ENCODE measurements around the gene MIF4GD. TPM values are rescaled to one million over a fixed set of nuclear protein-coding genes. Genes with fewer than 3 reads are reported as not detected.

The MIF4GD gene
- total and polyA plus RNA-seq, 2 of the 4 experiments (the other 2 are of a cell fraction): 4.1 to 6.9 TPM

GRCh38 chr17:75225016-75225415 lies 46.0 kb downstream of the MIF4GD start:
- no peak overlapping the region for H3K56ac ChIP-seq (ENCODE audit: extremely low read depth, insufficient read depth, low read length)
- no peaks in the 10 kb centered on the region for H3K27me3 ChIP-seq (ENCODE audit: control insufficient read depth, insufficient read depth, low read length)
- no peak overlapping the region for H3K27ac ChIP-seq (ENCODE audit: insufficient read depth, low read length)
- H2AK9ac ChIP-seq (replicated peaks; ENCODE audit: low read depth, low read length, poor library complexity): no peak overlapping the region
- no peak overlapping the region for H2AK5ac ChIP-seq (ENCODE audit: low read depth, low read length)
- no peak overlapping the region for H2BK5ac ChIP-seq (ENCODE audit: low read depth, low read length, poor library complexity, severe bottlenecking)
- BruUV-seq (replicated peaks): no TSS peak
- H3K4me1 ChIP-seq (ENCODE audit: control insufficient read depth, insufficient read depth, low read length): no peaks in the 10 kb centered on the region
- no peak overlapping the region for H3K4me2 ChIP-seq (ENCODE audit: low read depth, low read length)
- peaks cover 11 to 16% of the 10 kb centered on the region in 2 experiments; a peak in 2 of 4 replicates for H3K79me1 ChIP-seq (ENCODE audit: low read depth in 1 of 2, low read length in 2 of 2)
- no peak overlapping the region for H3K18ac ChIP-seq (ENCODE audit: low read depth, low read length)
- ATAC-seq (ENCODE audit: low read depth) (no peak), DNase-seq (no peak)
- no peak overlapping the region for H4K5ac ChIP-seq (ENCODE audit: low read depth, low read length)
- no peak for TF ChIP-seq CEBPB (IDR thresholded peaks at IDR 0.05; ENCODE audit: low read depth, low read length)
- TF ChIP-seq, protein P1, sequence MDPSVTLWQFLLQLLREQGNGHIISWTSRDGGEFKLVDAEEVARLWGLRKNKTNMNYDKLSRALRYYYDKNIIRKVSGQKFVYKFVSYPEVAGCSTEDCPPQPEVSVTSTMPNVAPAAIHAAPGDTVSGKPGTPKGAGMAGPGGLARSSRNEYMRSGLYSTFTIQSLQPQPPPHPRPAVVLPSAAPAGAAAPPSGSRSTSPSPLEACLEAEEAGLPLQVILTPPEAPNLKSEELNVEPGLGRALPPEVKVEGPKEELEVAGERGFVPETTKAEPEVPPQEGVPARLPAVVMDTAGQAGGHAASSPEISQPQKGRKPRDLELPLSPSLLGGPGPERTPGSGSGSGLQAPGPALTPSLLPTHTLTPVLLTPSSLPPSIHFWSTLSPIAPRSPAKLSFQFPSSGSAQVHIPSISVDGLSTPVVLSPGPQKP (IDR thresholded peaks at IDR 0.05; ENCODE audit: borderline replicate concordance, low read depth, low read length): no peak
- no peak for TF ChIP-seq RFX5 (IDR thresholded peaks at IDR 0.05; ENCODE audit: low read depth, low read length)
- TF ChIP-seq RAD21 (IDR thresholded peaks at IDR 0.05; ENCODE audit: low read length): no peak
- TF ChIP-seq SMC3 (IDR thresholded peaks at IDR 0.05; ENCODE audit: low read depth, low read length): no peak
- no peak for TF ChIP-seq NFE2L2 (IDR thresholded peaks at IDR 0.05; ENCODE audit: low read depth, low read length)
- no peak for TF ChIP-seq POLR2A (IDR thresholded peaks at IDR 0.05; ENCODE audit: low read depth, low read length)
- TF ChIP-seq, protein P2, sequence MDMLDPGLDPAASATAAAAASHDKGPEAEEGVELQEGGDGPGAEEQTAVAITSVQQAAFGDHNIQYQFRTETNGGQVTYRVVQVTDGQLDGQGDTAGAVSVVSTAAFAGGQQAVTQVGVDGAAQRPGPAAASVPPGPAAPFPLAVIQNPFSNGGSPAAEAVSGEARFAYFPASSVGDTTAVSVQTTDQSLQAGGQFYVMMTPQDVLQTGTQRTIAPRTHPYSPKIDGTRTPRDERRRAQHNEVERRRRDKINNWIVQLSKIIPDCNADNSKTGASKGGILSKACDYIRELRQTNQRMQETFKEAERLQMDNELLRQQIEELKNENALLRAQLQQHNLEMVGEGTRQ (IDR thresholded peaks at IDR 0.05; ENCODE audit: low read depth, low read length): no peak
- no peak for TF ChIP-seq BHLHE40 (IDR thresholded peaks at IDR 0.05; ENCODE audit: low read depth, low read length)
- no peak for TF ChIP-seq FOS (IDR thresholded peaks at IDR 0.05; ENCODE audit: low read depth, low read length)
- no peak for TF ChIP-seq MAFK (IDR thresholded peaks at IDR 0.05; ENCODE audit: low read depth, low read length)
- TF ChIP-seq, protein P3, sequence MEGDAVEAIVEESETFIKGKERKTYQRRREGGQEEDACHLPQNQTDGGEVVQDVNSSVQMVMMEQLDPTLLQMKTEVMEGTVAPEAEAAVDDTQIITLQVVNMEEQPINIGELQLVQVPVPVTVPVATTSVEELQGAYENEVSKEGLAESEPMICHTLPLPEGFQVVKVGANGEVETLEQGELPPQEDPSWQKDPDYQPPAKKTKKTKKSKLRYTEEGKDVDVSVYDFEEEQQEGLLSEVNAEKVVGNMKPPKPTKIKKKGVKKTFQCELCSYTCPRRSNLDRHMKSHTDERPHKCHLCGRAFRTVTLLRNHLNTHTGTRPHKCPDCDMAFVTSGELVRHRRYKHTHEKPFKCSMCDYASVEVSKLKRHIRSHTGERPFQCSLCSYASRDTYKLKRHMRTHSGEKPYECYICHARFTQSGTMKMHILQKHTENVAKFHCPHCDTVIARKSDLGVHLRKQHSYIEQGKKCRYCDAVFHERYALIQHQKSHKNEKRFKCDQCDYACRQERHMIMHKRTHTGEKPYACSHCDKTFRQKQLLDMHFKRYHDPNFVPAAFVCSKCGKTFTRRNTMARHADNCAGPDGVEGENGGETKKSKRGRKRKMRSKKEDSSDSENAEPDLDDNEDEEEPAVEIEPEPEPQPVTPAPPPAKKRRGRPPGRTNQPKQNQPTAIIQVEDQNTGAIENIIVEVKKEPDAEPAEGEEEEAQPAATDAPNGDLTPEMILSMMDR (conservative IDR thresholded peaks at IDR 0.05; ENCODE audit: low read depth, low read length): no peak
- TF ChIP-seq CHD1 (IDR thresholded peaks at IDR 0.05; ENCODE audit: low read depth, low read length): no peak
- TF ChIP-seq RCOR1 (IDR thresholded peaks at IDR 0.05; ENCODE audit: insufficient replicate concordance, low read length): no peak
- in situ Hi-C loops (cut with MboI; ENCODE audit: low sequenced_read_pairs): no loop called here
- H4K8ac ChIP-seq (ENCODE audit: low read depth in 2 of 2, low read length in 2 of 2): no peak overlapping the region
- peaks cover 45% of the 10 kb centered on the region for H3K36me3 ChIP-seq (ENCODE audit: control insufficient read depth, insufficient read depth, low read length)
- ChIA-PET POLR2A (ENCODE audit: unreplicated experiment) (no interaction called here), CTCF (no interaction called here)
- H3K14ac ChIP-seq (replicated peaks; ENCODE audit: low read depth, low read length): no peak overlapping the region
- no peak overlapping the region for H3K4ac ChIP-seq (ENCODE audit: low read depth, low read length)
- no peak overlapping the region for H3K9ac ChIP-seq (ENCODE audit: low read depth, low read length)
- no peak overlapping the region for H4K91ac ChIP-seq (ENCODE audit: insufficient read depth, low read depth, low read length)
- dilution Hi-C loops (cut with HindIII; ENCODE audit: low sequenced_read_pairs, unreplicated experiment): no loop called here
- H2BK15ac ChIP-seq (ENCODE audit: low read depth, low read length): no peak overlapping the region
- H2BK120ac ChIP-seq (ENCODE audit: low read depth, low read length): no peak overlapping the region
- no peaks in the 10 kb centered on the region for H3K9me3 ChIP-seq (ENCODE audit: control insufficient read depth, insufficient read depth, low read length)
- intact Hi-C loops (cut with micrococcal nuclease): no loop called here
- H3K4me3 ChIP-seq (ENCODE audit: insufficient read depth, low read depth, low read length): no peak overlapping the region
- 100% methylated on average over 3 of the region's 14 CpGs; no CpG with 5 or more reads in 1 of the 2 experiments for whole genome bisulfite sequencing, 2 experiments (ENCODE audit: extremely low coverage in 2 of 2, insufficient read length in 1 of 2)
- H2BK20ac ChIP-seq (ENCODE audit: low read depth, low read length): no peak overlapping the region
- H3K23ac ChIP-seq (ENCODE audit: low read depth, low read length): no peak overlapping the region
- H2AFZ ChIP-seq (replicated peaks; ENCODE audit: low read length, poor library complexity): no peak overlapping the region
- no peaks in the 10 kb centered on the region for H4K20me1 ChIP-seq (ENCODE audit: insufficient read depth, low read length)
- no peaks in the 10 kb centered on the region for H3K9me1 ChIP-seq (ENCODE audit: insufficient read depth, low read length)

Measured in IMR-90 (cell line).